ENCODE measurements around the gene PLCH2. TPM values are rescaled to one million over a fixed set of nuclear protein-coding genes. Genes with fewer than 3 reads are reported as not detected.

PLCH2 gene
- polyA plus RNA-seq, 1 donor from 2014 or later, result 5.7 TPM

DNA sequence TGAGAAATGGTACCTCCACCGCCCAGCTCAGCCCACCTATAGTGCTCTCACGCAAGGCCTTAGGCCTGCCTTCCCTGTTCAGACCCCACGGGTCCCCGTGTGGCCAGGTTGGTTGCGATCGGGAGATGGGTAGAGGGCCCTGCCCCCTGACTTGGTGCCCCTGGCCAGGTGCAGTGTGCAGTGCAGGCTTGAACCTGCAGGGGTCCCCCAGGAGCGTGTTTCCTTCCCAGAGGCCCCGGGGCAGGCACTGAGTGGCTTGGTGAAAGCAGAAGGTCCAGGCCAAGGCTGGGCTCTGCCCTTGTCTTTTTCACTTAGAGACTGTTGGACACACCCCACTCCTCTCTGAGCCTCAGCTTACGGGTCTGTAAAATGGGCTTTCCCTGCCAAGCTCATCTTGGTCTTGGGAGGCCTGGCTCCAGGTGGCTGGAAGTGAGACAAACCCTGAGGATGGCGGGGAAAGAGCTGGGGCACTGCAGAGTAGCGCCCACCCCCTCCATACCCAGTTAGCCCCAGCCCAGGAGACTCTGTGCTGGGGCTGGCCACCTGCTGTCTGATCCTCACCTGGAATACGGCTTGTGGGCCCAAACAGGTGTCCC lies 63.3 kb downstream of the PLCH2 start:
- Histone ChIP-seq H3K9me2 (ENCODE audit: insufficient read depth, low read length) (no peaks in the 10 kb centered on the region), H3K79me2 (replicated peaks; ENCODE audit: insufficient read depth, low read length) (no peaks in the 10 kb centered on the region), H3K27ac (ENCODE audit: low read length) (no peak overlapping the region), H3F3A (ENCODE audit: insufficient read depth, low read length, poor library complexity, severe bottlenecking) (peaks cover 2% of the 10 kb centered on the region), H3K27me3 (ENCODE audit: insufficient read depth, low read depth, low read length) (no peaks in the 10 kb centered on the region), H4K20me1 (ENCODE audit: insufficient read depth) (no peaks in the 10 kb centered on the region), H3K4me2 (ENCODE audit: low read length) (no peak overlapping the region), H3K36me3 (ENCODE audit: insufficient read depth, low read length) (no peaks in the 10 kb centered on the region), H3K4me3 (ENCODE audit: low read length) (no peak overlapping the region), H3K9me3 (ENCODE audit: low read length) (no peaks in the 10 kb centered on the region), H2AFZ (ENCODE audit: low read depth, low read length) (no peak overlapping the region), H3K9ac (ENCODE audit: low read length) (no peak overlapping the region)
- no peak for TF ChIP-seq REST (IDR thresholded peaks at IDR 0.05; ENCODE audit: borderline replicate concordance)
- TF ChIP-seq POLR2AphosphoS5 (IDR thresholded peaks at IDR 0.05), result no peak
- no peak for TF ChIP-seq SMC3 (conservative IDR thresholded peaks at IDR 0.05; ENCODE audit: poor library complexity)
- no peak for TF ChIP-seq EP300 (conservative IDR thresholded peaks at IDR 0.05; ENCODE audit: poor library complexity, severe bottlenecking)
- no peak for TF ChIP-seq MXI1 (conservative IDR thresholded peaks at IDR 0.05; ENCODE audit: poor library complexity, severe bottlenecking)
- TF ChIP-seq, protein P1, sequence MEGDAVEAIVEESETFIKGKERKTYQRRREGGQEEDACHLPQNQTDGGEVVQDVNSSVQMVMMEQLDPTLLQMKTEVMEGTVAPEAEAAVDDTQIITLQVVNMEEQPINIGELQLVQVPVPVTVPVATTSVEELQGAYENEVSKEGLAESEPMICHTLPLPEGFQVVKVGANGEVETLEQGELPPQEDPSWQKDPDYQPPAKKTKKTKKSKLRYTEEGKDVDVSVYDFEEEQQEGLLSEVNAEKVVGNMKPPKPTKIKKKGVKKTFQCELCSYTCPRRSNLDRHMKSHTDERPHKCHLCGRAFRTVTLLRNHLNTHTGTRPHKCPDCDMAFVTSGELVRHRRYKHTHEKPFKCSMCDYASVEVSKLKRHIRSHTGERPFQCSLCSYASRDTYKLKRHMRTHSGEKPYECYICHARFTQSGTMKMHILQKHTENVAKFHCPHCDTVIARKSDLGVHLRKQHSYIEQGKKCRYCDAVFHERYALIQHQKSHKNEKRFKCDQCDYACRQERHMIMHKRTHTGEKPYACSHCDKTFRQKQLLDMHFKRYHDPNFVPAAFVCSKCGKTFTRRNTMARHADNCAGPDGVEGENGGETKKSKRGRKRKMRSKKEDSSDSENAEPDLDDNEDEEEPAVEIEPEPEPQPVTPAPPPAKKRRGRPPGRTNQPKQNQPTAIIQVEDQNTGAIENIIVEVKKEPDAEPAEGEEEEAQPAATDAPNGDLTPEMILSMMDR (IDR thresholded peaks at IDR 0.05; ENCODE audit: poor library complexity, severe bottlenecking), result no peak

GRCh38 chr1:2540816-2541492 lies 64.9 kb downstream of the PLCH2 start:
- H4K20me1 ChIP-seq (ENCODE audit: insufficient read depth), result no peaks in the 10 kb centered on the region
- no peak overlapping the region for H3K27ac ChIP-seq (ENCODE audit: low read length)
- H3K9ac ChIP-seq (ENCODE audit: low read length), result no peak overlapping the region
- peaks cover 2% of the 10 kb centered on the region for H3F3A ChIP-seq (ENCODE audit: insufficient read depth, low read length, poor library complexity, severe bottlenecking)
- no peak for TF ChIP-seq EP300 (conservative IDR thresholded peaks at IDR 0.05; ENCODE audit: poor library complexity, severe bottlenecking)
- TF ChIP-seq TAF1 (IDR thresholded peaks at IDR 0.05; ENCODE audit: low read depth), result no peak
- no peak for TF ChIP-seq EZH2 (IDR thresholded peaks at IDR 0.05; ENCODE audit: borderline replicate concordance, insufficient read depth, low read length, poor library complexity, severe bottlenecking)
- TF ChIP-seq MXI1 (conservative IDR thresholded peaks at IDR 0.05; ENCODE audit: poor library complexity, severe bottlenecking), result no peak
- TF ChIP-seq, protein P1 (IDR thresholded peaks at IDR 0.05; ENCODE audit: poor library complexity, severe bottlenecking), result no peak
- no peak for TF ChIP-seq POLR2AphosphoS5 (IDR thresholded peaks at IDR 0.05)
- no peak for TF ChIP-seq SMC3 (conservative IDR thresholded peaks at IDR 0.05; ENCODE audit: poor library complexity)
- TF ChIP-seq RAD21 (conservative IDR thresholded peaks at IDR 0.05), result no peak
- TF ChIP-seq REST (IDR thresholded peaks at IDR 0.05; ENCODE audit: borderline replicate concordance), result no peak
- no peaks in the 10 kb centered on the region for H3K9me2 ChIP-seq (ENCODE audit: insufficient read depth, low read length)
- no peaks in the 10 kb centered on the region for H3K9me3 ChIP-seq (ENCODE audit: low read length)
- H2AFZ ChIP-seq (ENCODE audit: low read depth, low read length), result no peak overlapping the region
- no peak overlapping the region for H3K4me2 ChIP-seq (ENCODE audit: low read length)
- H3K79me2 ChIP-seq (replicated peaks; ENCODE audit: insufficient read depth, low read length), result no peaks in the 10 kb centered on the region
- no peaks in the 10 kb centered on the region for H3K36me3 ChIP-seq (ENCODE audit: insufficient read depth, low read length)
- H3K4me3 ChIP-seq (ENCODE audit: low read length), result peak overlapping the region; percentile 52
- no peaks in the 10 kb centered on the region for H3K27me3 ChIP-seq (ENCODE audit: insufficient read depth, low read depth, low read length)
